Common myeloid progenitor, CD34-positive (primary cell): ENCODE results near the gene PDYN.

Experiments
- CTCF ChIA-PET: fragments of 350-600 bp; sonication (Branson Sonifier 250); formaldehyde crosslinking; loops from one replicate; lab custom pipeline; 2021; ENCODE audit warnings: antibody characterized with exemption; lab: Charles Lee
- POLR2A ChIA-PET: fragments of 350-600 bp; sonication (Branson Sonifier 250); formaldehyde crosslinking; loops from one replicate; lab custom pipeline; 2021; ENCODE audit warnings: antibody characterized with exemption; lab: Charles Lee
- DNase-seq, 3 donors: peaks; one replicate each; pipeline versions ENCODE4 v3.0.0 to v3.0.0-alpha.2; 2013
- H3K27ac ChIP-seq, 2 experiments: 1 replicate in 1 of 2; 2 replicates in 1 of 2; pipeline ENCODE4 v1.7.0; 2013; ENCODE audit warnings: inconsistent platforms in 2 of 2, low read length in 2 of 2, mild to moderate bottlenecking in 2 of 2, low read depth in 1 of 2, moderate library complexity in 1 of 2; ENCODE audit not compliant: severe bottlenecking in 2 of 2, insufficient read depth in 1 of 2, poor library complexity in 1 of 2
- H3K27me3 ChIP-seq, 5 experiments: replicated peaks in 2 of 5; 1 replicate in 3 of 5; 2 replicates in 2 of 5; pipeline versions ENCODE4 v1.6.1 to v1.7.0; 2013; ENCODE audit warnings: low read length in 4 of 5, mild to moderate bottlenecking in 2 of 5, moderate library complexity in 2 of 5, inconsistent platforms in 1 of 5; ENCODE audit not compliant: insufficient read depth in 5 of 5, control insufficient read depth in 4 of 5
- H3K36me3 ChIP-seq, 4 experiments: 1 replicate in 2 of 4; 2 replicates in 2 of 4; pipeline versions ENCODE4 v1.6.1 to v1.7.0; 2013; ENCODE audit warnings: low read length in 3 of 4, control low read depth in 1 of 4, mild to moderate bottlenecking in 1 of 4; ENCODE audit not compliant: control insufficient read depth in 4 of 4, insufficient read depth in 4 of 4
- H3K4me1 ChIP-seq, 4 experiments: 1 replicate in 3 of 4; 2 replicates in 1 of 4; pipeline versions ENCODE4 v1.6.1 to v1.7.1; 2013; ENCODE audit warnings: low read length in 3 of 4, mild to moderate bottlenecking in 3 of 4, control low read depth in 1 of 4, inconsistent platforms in 1 of 4, moderate library complexity in 1 of 4; ENCODE audit not compliant: control insufficient read depth in 4 of 4, insufficient read depth in 4 of 4; ENCODE audit errors: control extremely low read depth in 1 of 4
- H3K4me3 ChIP-seq, 7 experiments: 1 replicate in 4 of 7; 2 replicates in 3 of 7; pipeline versions ENCODE4 v1.5.1 to v1.7.0; 2013; ENCODE audit warnings: mild to moderate bottlenecking in 7 of 7, low read length in 6 of 7, moderate library complexity in 6 of 7, inconsistent platforms in 2 of 7, low read depth in 2 of 7, control low read depth in 1 of 7; ENCODE audit not compliant: insufficient read depth in 4 of 7, control insufficient read depth in 1 of 7; ENCODE audit errors: extremely low read depth in 1 of 7
- H3K9me3 ChIP-seq, 5 experiments: 1 replicate in 4 of 5; 2 replicates in 1 of 5; pipeline versions ENCODE4 v1.6.1 to v1.7.1; 2013; ENCODE audit warnings: low read length in 4 of 5, mild to moderate bottlenecking in 2 of 5, inconsistent platforms in 1 of 5, low read depth in 1 of 5, moderate library complexity in 1 of 5; ENCODE audit not compliant: control insufficient read depth in 4 of 5, insufficient read depth in 2 of 5; ENCODE audit errors: control extremely low read depth in 1 of 5
- WGBS: methylation state at CpG from one replicate; pipeline ENCODE4 v1.1.5; 2013; ENCODE audit not compliant: insufficient coverage; 5-methylcytosine and 5-hydroxymethylcytosine counted together

Gene PDYN

DNA sequence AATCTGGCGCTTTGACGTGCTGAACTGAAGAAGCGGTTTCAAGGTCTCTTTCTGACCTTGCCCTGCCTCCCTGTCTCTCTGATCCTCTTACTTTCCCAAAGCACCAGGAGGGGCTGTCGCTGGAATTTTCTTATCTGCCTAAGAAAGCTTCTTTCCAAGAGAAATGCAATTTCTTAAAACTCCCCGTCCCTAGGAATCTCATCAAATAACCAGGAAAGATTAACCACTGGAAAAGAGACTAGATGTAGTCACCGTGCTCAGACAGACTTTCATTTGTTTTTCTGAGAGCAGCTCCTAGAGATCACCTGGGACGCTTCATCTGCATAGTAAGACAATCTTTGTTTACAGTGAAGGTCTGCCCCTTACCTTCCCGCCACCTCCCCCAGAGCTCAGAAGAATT is 38.6 kb downstream of the PDYN start:
- no peaks in the 10 kb centered on the region for H3K36me3 ChIP-seq
- H3K4me3 ChIP-seq, result no peak overlapping the region
- no peaks in the 10 kb centered on the region for H3K4me1 ChIP-seq
- H3K27ac ChIP-seq, result no peak overlapping the region
- POLR2A ChIA-PET, result no interaction called here
- H3K27me3 ChIP-seq, result peaks cover 0 to 3% (median 0%) of the 10 kb centered on the region in 5 experiments
- 86% methylated on average over 8 of the region's 8 CpGs for WGBS
- DNase-seq, result no peak
- no peaks in the 10 kb centered on the region for H3K9me3 ChIP-seq
- CTCF ChIA-PET, result no interaction called here

DNA sequence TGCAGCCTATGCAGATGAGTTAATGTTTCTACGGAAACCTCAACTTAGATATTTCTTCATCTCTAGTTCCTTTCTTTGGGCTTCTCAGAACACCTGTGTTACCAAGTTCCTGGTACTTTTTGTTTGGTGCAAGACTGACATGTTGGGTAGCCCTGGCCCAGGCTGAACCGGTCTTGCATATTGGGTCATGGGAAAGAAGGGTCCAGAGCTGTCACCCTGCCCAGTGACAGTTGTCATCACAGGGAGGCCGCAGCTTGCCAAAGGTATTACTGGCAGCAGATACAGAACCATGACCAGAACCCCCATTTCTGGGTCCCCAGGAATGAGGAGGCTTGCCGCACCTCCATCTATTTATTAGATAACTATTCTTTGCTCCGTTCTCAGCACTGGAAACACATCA is 40.2 kb downstream of the PDYN start:
- Histone ChIP-seq H3K27me3 (peaks cover 0 to 2% (median 0%) of the 10 kb centered on the region in 5 experiments), H3K4me1 (peaks cover 0 to 5% (median 0%) of the 10 kb centered on the region in 4 experiments), H3K4me3 (no peak overlapping the region), H3K27ac (no peak overlapping the region), H3K36me3 (no peaks in the 10 kb centered on the region), H3K9me3 (no peaks in the 10 kb centered on the region)
- no peak for DNase-seq
- ChIA-PET POLR2A (no interaction called here), CTCF (no interaction called here)
- 98% methylated on average over 4 of the region's 5 CpGs for WGBS

DNA sequence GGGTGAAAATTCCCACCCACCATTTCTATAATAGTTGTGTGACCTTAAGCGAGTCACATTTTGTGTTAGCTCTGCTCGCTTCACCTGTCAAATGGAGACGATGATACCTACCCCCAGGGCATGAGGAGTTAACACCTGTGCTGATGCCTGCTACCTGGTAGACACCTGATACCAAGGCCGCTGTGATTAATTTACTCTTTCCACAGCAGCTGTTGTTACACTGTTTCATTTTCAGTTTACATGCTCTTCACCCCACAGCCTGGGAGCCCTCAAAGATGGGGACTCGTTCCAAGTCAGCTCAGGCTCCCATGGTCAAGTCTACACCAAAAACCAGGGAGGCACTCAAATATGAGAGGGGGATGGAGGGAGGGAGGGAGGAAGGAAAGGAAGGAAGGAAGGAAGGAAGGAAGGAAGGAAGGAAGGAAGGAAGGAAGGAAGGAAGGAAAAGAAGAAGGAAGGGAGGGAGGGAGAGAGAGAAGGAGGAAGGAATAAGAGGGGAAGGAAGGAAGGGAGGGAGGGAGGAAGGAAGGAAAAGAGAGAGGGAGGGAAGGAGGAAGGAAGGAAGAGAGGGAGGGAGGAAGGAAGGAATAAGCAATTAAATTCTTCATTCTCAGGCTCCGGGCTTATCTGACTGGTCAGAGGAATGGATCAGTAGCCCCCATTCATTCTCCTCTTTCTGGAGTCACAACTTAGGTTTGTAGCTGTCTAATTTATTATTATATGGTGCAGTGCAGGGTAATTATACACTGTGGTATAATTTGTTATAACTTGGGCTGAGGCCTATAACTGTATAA is 40.9 kb downstream of the PDYN start:
- H3K4me1 ChIP-seq, result peaks cover 0 to 5% (median 0%) of the 10 kb centered on the region in 4 experiments
- H3K9me3 ChIP-seq, result no peaks in the 10 kb centered on the region
- WGBS, result 91% methylated on average over 4 of the region's 6 CpGs
- H3K27ac ChIP-seq, result no peak overlapping the region
- no peak for DNase-seq
- POLR2A ChIA-PET, result no interaction called here
- no peak overlapping the region for H3K4me3 ChIP-seq
- H3K27me3 ChIP-seq, result peaks cover 0 to 7% (median 0%) of the 10 kb centered on the region in 5 experiments
- no peaks in the 10 kb centered on the region for H3K36me3 ChIP-seq
- CTCF ChIA-PET, result interaction anchor here (1.0 to 1.5 kb wide), 4 partner anchors 13 to 219 kb away, joined by 3 to 6 read pairs (median 3); no protein-coding TSS in a partner anchor

DNA sequence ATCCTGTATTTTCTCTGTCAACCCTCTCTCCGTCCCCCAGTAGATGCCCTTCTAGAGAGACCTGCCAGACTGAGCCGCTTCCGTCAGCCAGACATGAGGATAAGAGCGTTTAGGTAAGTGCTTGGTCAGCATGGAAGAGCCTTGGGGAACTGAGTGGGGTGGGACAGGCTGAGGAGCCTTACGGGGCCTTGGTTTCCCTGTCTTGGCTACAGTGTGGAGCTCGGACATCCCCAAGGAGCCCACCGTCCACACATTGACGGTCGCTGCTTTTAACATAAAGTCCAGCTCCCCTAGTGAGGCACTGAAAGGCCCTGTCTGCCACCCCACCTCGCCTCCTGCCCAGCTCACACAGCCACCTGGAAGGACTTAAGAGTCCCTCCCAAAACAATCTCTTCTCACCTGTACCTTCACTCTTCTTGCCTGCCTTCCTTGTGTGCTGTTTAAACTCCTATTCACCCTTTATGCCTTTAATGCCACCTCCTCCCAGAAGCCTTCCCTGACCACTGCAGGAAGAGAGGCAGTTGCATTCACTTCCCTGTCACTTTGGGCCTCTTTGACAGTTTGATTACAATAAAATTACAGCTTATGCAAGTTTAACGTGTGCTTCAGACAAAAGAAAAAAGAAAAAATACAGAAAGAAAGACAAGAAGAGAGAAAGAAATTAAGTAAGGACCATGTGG is 42.3 kb downstream of the PDYN start:
- Histone ChIP-seq H3K27me3 (peaks cover 0 to 20% (median 13%) of the 10 kb centered on the region in 5 experiments), H3K27ac (no peak overlapping the region), H3K4me1 (peaks cover 0 to 13% (median 7%) of the 10 kb centered on the region in 4 experiments), H3K36me3 (no peaks in the 10 kb centered on the region), H3K4me3 (no peak overlapping the region), H3K9me3 (no peaks in the 10 kb centered on the region)
- no peak for DNase-seq
- ChIA-PET CTCF (interaction anchor here (0.6 to 1.5 kb wide), 3 partner anchors 15 to 219 kb away, joined by 3 read pairs; no protein-coding TSS in a partner anchor), POLR2A (no interaction called here)
- WGBS, result 94% methylated on average over 10 of the region's 11 CpGs

DNA sequence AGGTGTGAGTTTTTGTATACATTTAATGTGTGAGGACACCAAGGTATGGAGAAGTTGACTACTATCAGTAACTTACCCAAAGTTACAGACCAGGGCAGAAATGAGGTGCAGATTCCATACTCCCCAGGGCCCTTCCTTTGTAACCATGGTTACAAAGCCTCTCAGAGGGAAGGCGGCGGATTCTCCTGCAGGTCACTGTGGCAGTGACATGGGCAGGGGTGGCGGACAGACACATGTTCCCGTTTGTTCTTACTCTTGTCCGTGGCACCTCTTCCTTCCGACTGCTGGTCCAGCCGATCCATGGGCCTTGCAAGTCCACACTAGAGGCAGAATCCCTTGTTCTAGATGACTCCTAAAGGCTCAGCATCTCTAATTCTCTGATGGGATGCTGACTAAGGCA is 43.0 kb downstream of the PDYN start:
- Histone ChIP-seq H3K4me3 (no peak overlapping the region), H3K27me3 (peaks cover 0 to 25% (median 17%) of the 10 kb centered on the region in 5 experiments), H3K27ac (no peak overlapping the region), H3K4me1 (peaks cover 0 to 18% (median 7%) of the 10 kb centered on the region in 4 experiments), H3K36me3 (no peaks in the 10 kb centered on the region), H3K9me3 (no peaks in the 10 kb centered on the region)
- ChIA-PET CTCF (no interaction called here), POLR2A (no interaction called here)
- 97% methylated on average over 5 of the region's 7 CpGs for whole genome bisulfite sequencing
- no peak for DNase-seq

DNA sequence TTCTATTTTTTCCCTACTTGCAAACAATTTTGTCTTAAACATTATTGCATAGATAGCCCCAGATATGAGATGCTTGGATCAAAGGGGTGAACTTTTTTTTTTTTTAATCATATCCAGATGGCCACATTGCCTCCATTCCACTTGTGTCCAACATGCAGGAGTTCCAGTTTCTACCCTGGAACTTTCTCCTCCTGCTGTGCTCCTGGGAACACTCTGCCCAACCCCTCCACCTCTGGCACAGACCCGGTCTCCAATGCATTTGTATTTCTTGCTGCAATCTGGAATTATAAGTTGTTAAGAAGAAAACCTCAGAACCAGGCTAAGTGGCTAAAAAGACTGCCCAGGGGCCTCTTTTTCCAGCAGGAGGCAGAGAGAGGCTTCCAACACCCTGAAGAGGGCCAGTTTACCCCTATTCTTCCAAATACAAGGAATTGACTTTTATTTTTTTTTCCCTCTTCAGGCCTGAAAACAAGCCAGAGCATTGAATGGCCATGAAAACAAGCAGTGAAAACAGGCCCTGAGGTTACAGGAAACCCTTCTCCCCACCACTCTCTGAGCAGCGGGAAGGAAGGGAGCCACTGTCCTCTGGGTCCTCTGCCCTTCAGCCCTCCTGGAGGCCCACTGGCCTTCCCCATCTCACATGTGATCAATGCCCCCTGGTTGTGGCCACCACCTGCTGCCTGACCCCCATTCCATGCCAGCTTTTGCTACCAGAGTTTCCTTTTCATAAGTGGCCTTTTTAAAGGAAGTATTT is 44.3 kb downstream of the PDYN start:
- CTCF ChIA-PET, result interaction anchor here (0.7 kb wide), 1 partner anchor 10 kb away, joined by 3 read pairs; no protein-coding TSS in a partner anchor

More for the DNA sequence above, 44.3 kb downstream of the PDYN start:
- WGBS, result 55% methylated on average over 1 of the region's 2 CpGs
- Histone ChIP-seq H3K36me3 (no peaks in the 10 kb centered on the region), H3K4me3 (no peak overlapping the region), H3K27ac (no peak overlapping the region), H3K4me1 (peaks cover 0 to 29% (median 7%) of the 10 kb centered on the region in 4 experiments), H3K27me3 (peaks cover 0 to 34% (median 17%) of the 10 kb centered on the region in 5 experiments), H3K9me3 (no peaks in the 10 kb centered on the region)
- POLR2A ChIA-PET, result interaction anchor here (0.6 kb wide), 1 partner anchor 16 kb away, joined by 3 read pairs; no protein-coding TSS in a partner anchor
- DNase-seq, result no peak
